CD1c-positive myeloid dendritic cell (primary cell): ENCODE results near the gene TRPT1.

Source experiments
- DNase-seq: peaks from one replicate; pipeline ENCODE4 v3.0.0-alpha.2; 2016; ENCODE audit errors: extremely low spot score

TRPT1 gene

DNA sequence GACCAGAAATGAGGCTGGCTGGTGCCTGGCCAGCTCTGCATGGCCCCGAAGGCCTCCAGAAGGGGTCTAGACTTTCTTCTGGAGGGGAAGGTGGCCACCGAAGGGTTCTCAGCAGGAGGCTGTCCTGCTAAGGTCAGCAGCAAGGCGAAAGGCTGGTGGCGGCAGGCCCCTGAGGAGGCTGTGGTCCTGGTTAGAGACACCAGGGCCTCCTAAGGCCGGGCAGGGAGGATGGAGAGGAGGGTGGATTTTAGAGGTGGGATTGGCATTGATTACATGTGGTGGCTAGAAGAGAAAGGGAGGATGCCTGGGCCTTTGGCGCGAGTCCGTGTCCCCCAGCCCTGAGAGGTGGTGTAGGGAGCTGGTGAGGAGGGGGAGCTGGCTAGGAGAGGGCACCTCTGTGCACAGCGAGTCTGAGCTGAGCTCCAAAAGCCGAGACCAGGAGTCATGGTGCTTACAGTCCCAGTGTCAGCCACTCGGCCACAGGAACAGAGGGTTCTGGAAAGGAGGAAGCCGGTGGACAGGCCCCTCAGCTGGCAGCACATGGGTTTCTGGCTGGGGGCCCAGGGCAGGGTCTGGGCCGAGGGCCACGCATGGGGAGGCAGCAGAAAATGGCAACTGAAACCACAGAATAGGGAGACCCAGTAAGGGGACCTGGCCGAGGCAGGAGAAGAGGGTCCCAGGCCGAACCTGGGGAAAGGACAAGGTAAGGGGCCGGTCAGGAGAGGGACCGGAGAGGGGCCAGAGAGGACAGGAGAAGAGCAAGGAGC, 17.0 kb downstream of the TRPT1 start:
- no peak for DNase-seq

DNA sequence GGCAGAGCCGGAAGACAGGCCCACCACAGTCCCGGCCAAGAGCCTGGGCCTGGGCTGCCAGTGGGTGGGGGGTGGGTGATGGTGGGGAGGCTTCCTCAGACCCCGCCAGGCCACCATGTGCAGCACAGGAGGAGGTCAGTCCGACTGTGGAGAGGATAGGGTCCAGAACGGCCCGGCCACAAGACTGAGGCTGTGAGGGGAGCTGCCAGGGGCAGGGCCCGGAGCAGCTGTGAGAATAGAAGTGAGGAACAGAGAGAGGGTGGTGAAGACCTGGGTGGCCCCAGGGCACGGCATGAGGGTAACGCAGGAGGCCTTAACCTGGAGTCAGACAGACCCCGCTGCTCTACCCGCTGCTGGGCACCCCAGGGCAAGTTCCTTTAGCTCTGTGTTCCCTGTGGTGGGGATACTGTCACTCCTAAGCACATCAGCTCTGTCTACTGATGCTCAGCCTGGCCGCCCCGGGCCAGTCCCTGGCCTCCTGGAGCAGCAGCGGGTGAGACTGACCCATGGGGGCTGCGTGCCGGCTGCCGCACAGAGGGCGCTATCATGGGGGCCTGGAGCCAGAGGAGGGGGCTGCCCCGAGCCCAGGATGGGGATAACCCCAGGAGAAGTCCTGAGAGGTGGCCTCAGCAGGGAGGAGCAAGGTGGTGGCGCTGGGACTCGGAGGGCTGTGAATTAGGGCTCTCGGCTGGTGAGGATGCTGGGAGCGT, 17.7 kb downstream of the TRPT1 start:
- no peak for DNase-seq

DNA sequence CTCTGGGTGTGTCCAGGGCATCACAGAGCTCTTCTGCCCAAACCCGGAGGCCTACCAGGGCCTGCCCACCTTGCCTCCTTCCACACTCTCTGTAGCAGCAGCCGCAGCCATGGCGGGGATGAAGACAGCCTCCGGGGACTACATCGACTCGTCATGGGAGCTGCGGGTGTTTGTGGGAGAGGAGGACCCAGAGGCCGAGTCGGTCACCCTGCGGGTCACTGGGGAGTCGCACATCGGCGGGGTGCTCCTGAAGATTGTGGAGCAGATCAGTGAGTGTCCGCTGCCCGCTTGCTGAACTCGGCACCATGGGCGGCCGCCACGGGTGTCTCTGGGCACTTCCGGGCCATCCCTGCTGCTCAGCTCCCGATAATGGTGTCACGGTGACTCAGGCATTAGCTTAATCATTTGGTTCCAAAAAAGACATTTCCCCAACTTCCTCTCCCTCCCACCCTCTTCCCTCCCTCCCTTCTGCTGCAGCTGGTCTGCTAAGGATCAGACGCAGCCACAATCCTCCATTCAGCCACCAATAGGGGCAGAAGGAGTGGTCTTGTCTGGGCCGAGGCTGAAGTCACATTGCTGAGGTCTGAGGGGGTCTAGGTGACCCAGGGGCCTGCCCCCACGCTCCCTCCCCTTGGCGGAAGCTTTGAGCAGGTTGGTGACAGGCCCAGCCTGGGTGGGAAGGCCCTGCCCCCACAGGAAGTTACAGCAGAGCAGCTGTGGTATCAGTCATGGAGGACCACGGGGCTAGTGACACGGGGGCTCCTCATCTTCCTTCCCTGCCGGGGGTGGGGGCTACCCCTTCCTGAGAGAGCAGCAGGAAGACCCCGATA, 18.5 kb downstream of the TRPT1 start:
- DNase-seq: peak; percentile 89

DNA sequence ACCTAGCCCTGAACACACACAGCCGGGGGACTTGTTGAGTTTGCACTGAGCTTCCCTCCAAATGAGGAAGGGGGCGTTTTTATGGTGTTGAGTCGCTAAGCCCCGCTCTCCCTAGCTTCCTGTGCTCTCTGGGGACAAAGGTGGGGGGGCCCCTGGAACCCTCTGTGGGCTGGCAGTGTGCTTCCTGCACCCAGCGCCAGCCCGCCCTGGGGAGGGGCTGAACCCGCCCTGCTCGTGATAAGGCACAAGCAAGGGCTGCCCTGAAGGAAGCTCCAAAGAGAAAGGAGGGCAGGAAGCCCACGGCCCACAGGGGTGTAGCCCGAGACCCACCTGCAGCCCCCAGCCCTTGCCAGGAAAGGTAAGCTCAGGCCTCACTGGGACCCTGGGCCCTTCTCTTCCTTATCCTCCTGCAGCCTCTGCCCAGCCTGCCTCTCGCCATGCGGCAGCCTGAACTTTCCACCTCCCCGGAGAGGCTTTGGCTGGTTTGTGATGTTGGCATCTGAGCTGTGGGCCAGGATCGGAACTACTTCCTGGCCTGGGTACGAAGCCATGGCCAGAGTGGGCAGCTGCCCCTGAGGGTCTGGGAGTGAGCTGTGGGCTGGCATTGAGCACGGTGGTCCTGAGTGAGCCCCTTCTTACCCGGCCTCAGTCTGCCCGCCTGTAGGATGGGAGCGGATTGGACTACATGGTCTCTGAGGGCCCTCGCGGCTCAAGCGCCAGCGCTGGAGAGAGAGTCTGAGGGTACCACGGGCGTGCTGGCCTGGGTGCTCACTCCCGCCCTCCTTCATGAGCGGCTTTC, 19.3 kb downstream of the TRPT1 start, which contains the start of gene FERMT3:
TSS of gene FERMT3 (plus strand) at position 265 of the 799 bp plus-strand sequence. CDS start 644 bp downstream, outside the sequence.
- peak; percentile 85 for DNase-seq

DNA sequence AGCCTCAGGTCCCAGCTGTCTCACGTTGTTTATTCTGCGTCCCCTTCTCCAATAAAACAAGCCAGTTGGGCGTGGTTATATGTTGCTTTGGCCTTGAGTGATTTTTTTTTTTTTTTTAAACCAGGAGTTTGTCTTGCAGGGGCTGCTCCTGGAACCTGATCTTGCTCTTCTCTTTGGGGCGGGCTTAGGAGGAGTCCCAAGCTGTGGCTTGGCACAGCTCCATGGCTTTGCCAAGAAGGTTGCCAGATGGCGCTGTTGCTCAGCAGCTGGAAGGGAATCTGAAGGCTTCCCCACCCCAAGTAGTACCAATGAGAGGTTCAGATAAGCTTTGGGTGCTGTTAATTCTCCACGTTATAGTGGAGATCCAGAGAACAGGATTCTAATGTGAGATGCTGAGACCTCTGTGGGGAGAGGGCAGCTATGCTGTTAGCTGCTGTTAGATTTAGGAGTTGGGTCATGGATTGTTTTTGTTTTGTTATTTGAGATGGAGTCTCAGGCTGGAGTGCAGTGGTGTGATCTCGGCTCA, 21.5 kb downstream of the TRPT1 start:
- DNase-seq: peak; percentile 94

DNA sequence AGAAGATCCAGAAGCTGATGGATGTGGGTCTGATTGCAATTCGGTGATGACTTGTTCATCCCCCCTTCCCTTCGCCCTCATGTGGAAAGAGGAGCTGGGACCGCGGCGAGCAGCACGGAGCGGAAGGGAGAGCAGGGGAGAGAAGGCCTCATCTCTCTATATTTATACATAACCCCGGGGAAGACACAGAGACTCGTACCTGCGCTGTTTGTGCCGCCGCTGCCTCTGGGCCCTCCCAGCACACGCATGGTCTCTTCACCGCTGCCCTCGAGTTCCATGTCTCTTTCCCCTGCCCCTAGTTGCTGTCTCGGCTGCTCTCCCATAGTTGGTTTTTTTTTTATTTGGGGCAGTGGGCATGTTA, 21.9 kb downstream of the TRPT1 start:
- DNase-seq: no peak

DNA sequence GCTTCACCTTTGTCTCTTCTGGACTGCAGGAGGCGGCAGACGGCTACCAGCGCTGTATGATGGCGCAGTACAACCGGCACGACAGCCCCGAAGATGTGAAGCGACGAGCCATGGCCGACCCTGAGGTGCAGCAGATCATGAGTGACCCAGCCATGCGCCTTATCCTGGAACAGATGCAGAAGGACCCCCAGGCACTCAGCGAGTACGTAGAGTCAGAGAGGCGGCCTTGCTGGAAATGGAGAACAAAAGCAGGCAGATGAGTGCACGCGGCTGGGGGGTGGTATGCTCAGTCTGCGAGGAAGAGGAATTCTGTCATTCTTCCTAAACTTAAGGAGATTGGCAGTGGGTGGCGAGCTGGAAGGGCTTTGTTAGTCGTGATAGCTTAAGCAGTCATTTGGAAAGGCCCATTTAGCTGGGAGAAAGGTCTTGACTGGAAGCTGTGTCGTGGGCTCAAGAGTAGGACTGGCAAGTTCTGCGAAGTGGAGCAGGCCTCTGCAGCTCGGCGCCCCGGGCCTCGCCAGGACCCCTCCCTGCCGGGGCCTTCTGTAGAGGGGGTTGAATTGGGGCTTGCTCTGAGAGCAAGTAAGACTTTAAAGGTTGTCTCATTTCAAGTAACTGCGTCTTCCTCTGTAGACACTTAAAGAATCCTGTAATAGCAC, 22.4 kb downstream of the TRPT1 start:
- DNase-seq: no peak

DNA sequence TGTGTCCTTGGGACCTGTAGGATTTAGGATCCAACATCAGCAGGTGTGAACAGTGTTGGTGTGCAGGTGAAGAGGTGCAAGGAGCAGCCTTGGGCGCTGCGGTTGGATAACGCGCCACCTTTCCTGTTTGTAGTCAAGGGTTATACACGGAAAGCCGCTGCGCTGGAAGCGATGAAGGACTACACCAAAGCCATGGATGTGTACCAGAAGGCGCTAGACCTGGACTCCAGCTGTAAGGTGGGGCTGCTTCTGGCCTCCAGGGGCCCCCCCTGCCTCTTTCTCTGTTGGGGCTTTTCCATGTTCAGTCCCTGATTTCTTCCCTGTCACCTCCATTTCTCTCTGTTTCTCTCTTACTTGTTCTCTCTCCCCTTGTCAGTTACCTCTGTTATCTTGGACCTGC, 23.0 kb downstream of the TRPT1 start:
- DNase-seq: no peak

DNA sequence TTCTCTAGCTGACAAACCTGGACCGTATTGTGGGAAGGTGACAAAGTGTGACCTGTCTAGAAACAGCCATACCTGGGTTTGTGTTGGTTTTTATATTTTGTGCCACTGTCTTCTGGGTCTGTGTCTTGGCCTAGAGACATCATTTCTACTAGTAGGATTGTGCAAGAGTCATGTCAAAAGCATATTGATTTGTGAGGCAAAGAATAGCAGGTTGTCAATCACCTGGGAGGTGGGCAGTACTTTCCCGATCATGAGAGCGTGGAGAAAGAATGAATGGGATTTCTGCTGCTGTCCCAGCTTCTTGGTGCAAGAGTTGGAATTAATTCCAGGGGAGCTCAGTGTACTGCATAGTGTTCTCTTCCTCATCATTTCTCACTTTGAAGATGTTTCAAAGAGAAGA, 24.4 kb downstream of the TRPT1 start:
- DNase-seq: no peak

DNA sequence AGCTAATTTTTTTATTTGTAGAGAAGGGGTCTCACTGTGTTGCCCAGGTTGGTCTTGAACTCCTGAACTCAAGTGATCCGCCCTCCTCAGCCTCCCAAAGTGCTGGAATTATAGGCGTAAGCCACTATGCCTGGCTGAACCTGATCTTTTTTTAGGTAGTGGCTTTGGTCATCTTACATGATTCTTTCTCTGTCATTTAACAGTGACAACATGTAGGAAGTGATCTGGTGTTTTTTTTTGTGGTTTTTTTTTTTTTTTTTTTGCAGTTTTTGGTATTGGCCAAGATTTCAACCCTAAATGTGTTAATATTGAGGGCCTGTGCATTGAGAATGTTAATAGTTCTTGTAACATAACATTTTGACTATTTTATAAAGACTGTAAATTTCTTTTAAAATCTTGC, 27.5 kb downstream of the TRPT1 start:
- DNase-seq: no peak

DNA sequence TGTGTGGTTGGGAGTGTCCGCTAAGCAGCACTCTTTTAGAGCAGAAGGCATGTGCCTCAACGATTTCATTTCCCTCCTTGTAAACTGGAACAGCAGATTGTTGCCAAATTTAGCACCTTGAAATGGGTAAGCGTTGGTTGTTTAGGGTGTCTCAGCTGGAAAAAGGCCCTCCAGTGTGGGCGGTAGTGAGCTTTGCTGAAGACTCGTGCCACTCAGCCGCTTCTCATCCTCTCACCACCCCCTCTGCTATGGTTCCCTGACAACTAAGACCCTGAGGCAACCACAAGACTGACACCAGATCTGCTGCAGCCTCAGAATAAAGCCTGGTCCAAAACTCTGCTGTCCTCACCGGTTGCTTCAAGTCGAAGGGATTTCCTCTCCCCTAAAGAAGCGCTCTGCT, 29.4 kb downstream of the TRPT1 start:
- DNase-seq: peak; percentile 66

DNA sequence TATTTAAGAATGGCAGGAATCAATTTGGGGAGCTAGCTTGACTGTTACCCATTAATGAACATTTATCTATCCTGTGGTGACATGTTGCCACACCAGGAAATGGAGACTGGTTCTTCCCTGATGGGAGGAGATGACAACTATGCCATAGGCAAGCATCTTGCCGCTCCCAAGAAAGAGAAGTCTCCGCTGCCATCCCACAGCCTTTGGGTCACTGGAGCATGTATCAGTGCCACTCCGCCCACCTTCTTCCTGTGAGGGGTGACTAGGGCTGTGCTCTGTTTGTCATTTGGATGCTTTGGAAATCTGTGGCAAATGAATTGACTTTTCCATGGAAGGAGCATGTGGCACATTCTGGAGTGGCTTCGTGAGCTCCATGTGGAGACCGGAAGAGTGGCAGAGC, 33.6 kb downstream of the TRPT1 start:
- peak; percentile 85 for DNase-seq

DNA sequence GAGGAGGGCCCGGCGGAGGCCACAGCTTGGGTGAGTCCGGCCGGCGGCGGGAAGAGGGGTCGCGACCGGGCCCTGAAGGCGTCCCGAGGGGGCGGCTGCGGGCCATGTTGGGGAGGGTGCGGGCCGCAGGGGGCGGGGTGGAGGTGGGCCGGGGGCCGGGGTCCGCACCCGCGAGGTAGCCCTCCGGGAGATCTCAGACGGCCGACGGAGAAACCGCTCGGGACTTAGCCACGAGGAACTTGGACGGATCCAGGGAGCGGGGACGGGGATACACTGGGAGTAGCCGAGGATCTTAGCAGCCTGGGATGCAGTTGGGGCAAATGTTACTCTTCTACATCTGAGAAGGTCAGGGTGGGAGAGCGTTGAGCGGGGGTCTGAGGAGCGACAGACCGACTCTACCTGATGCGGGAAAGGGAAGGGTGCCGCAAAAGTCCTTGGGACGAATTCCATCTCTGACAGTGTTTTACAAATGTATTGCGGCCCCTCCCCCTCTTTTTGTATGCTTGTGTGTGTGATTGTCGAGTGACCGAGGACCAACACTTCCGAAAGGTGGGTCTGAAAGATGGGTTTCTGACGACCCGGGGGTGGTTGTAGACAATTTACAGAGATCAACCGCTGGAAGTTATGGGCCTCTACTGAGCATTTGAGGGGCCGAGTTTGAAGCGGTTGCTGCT, 39.4 kb downstream of the TRPT1 start:
- no peak for DNase-seq

DNA sequence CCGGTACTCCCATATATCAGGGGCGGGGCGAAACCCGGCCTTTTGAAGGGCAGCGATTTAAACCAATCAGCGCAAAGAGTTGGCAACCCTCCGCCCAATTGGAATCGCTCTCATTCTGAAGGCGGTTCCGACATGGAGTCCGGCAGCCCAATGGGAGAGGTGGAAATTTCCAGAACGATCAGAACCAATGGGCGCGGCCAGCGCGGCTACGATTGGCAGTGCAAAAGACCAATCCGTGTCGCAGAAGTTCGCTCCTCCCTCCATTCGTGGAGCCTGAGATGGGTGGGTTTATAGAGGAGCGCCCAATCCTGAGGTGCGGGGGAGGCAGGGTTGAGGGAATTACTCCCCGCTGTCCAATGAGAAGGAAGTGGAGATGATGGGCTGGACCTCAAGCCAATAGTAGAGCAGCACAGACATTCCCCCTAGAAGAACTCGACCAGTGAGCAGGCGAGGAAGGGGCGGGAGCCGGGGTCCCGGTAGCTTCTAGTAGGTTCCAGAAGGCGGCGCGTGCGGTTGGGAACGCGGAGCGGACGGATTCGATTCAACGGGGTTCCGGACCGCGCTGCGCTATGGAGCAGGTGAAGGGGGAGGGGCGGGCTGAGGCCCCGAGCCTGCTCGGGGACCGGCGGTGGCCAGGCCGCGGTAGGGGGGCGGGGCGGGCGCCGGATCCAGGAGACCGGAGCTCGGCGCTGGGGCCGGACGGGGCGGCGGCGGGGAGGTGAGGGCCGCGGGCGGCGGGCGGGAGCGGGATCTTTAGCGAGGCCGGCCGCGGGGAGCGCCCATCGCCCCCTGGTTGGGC, 40.1 kb downstream of the TRPT1 start, which contains the start of gene STIP1:
TSS of gene STIP1 (plus strand) at position 479 of the 799 bp plus-strand sequence. CDS start at position 570, 91 bp downstream.
- DNase-seq: peak; percentile 100

DNA sequence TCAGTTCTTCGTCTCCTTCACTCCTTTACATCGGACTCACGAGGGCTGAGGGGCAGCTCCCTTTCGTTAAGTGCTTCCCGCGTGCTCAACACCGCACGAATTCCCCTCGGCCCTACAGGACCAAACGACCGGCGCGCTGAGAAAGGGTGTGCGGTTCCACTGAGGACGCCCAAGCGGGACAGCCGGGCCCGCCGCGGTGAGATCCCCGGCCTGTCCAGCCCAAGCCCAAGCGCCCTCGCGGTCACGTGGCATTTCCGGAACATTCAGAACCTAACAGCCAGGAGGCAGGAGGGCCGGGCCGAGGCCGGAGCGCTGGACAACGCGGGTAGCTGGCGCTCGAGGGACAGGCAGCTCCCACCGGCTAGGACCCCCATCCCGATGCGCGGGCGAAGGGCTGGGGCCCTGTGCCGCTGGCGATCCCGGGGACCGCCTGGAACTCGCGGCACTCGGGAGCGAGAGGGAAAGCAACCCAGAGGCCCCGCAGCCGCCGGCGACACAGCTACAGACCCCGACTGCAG, 40.8 kb downstream of the TRPT1 start:
- peak; percentile 83 for DNase-seq

DNA sequence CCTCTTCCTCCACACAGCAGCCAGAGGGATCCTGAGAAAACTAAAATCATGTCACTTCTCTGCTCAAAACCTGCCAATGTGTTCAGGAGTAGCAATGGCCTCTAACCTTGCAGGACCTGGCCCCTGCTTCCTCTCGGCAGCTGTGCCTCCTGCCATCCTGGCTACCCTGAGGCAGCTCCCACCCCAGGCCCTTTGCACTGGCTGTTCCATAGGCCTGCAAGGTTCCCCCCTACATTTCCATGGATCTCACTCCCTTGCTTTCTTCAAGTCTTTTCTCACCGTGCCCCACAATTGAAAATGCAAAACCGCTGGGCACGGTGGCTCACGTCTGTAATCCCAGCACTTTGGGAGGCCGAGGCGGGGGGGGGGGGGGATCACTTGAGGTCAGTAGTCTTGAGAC, 42.1 kb downstream of the TRPT1 start:
- no peak for DNase-seq

DNA sequence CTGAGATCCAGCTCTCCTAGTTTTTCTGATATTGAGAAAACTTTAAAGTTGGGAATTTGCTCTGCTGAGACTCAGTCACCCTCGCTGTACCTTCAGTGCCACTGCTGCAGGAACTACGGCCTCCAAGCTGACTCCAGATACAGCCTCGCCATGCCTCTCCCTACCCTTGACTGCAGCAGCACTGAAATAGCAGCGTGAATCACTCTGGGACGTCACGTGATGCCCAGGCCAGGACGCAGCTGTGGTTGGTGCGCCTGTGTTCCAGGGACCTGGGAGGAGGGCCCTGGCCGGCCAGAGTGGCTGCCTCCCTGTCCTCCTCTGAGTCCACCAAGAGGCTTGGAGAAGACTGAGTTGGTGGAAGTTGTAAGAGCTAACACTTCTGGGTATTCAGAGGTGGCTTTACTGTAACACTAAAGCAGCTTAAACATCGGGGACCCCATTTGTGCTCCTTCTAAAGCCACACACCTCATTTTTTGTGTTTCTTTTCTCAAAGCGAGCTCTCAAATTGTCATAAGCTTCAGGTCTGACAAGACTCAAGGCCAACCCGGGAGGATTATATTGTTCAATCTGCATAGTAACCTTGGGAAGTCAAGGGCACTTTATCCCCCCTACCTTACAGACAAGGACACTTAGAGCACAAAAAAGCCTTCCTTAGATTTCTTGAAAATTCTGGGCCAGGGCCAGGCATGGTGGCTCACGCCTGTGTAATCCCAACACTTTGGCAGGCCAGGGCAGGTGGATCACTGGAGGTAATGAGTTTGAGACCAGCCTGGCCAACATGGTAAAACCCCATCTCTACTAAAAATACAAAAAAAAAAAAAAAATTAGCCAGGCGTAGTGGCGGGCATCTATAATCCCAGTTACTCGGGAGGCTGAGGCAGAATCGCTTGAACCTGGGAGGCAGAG, 44.2 kb downstream of the TRPT1 start:
- DNase-seq: peak; percentile 88

DNA sequence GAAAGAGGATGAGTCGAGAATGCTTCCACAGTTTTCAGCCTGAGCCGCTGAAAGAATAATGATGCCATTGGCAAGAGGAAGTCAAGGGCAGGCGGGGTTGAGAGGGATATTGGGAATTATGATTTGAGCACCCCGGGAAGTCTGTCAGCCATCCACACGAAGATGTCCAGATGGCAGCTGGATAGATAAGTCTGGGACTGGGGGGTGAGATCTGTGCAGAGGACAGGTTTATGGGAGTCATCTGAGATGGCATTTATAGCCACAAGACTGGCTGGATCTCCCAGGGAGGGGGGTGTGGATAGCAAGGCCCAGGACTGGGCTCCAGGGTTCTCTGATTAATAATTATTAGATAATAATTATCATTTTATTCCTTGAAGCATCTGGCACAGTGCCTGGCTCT, 45.1 kb downstream of the TRPT1 start:
- DNase-seq: no peak
